Gastrocnemius medialis (tissue), 4 donors: ENCODE results near the gene PARM1.

ENCODE experiments used
- CTCF ChIP-seq, 5 experiments: fragments of 450-650 bp in 3 of 5; fragments of 200-600 bp in 2 of 5; sonication (generic) in 2 of 5; IDR thresholded peaks in 4 of 5; conservative IDR thresholded peaks in 1 of 5; 1 replicate in 4 of 5; 2 replicates in 1 of 5; pipeline ENCODE4 v1.5.1; 2016 to 2019; ENCODE audit warnings: antibody characterized with exemption in 5 of 5, mild to moderate bottlenecking in 3 of 5, moderate library complexity in 3 of 5
- POLR2A ChIP-seq, 2 donors: fragments of 450-650 bp; IDR thresholded peaks; one replicate each; pipeline ENCODE4 v1.6.1; 2017; ENCODE audit warnings: antibody characterized with exemption in 2 of 2, mild to moderate bottlenecking in 2 of 2, moderate library complexity in 2 of 2

GRCh38 chr4:74970577-74970976 is 37.7 kb downstream of the PARM1 start:
- no peak for TF ChIP-seq CTCF (IDR thresholded peaks at IDR 0.05 in 4 of 5, conservative IDR thresholded peaks at IDR 0.05 in 1 of 5)
- no peak for TF ChIP-seq POLR2A (IDR thresholded peaks at IDR 0.05)
